Heart left ventricle (tissue), 13 donors: ENCODE data around the gene PRLH.

Experiments
- POLR2A ChIP-seq, 2 donors: fragments of 450-650 bp; IDR thresholded peaks; one replicate each; pipeline ENCODE4 v1.6.1; 2017; ENCODE audit warnings: antibody characterized with exemption in 2 of 2, mild to moderate bottlenecking in 2 of 2, moderate library complexity in 2 of 2
- TF ChIP-seq, protein P1 (sequence below), 12 donors: fragments of 200-600 bp; sonication (generic) in 4 of 12; IDR thresholded peaks; one replicate each; pipeline versions ENCODE4 v1.5.0 to v1.8.0; 2018 to 2022; ENCODE audit warnings: antibody characterized with exemption in 12 of 12, mild to moderate bottlenecking in 5 of 12
- donor health status: ischemic (EF 13 %, LVEDD 7.1; RV severe dilation, severe dysfunction).
- donor health status: DM: no; HTN: yes; CAD: no.
- donor health status: DM: no; HTN: no; CAD: no.
- donor health status: ischemic (EF 25% LVEDD 6.9; RV normal size, moderate dysfunction).
- donor health status: ischemic (EF 25% LVEDD 5.7; RV mildly dilated, moderate dysfunction).
- donor health status: ischemic (EF 35%, LVEDD 5.7; RV mildly dilated, moderate dysfunction).
- donor health status: nonischemic (EF 11% LVEDD 7.7; RV severe dilation, severe dysfunction).
- donor health status: DM: yes; HTN: yes; CAD: no.
- donor health status: PGD.
- donor health status: ischemic (EF 29% LVEDD 5.4; RV normal size, mild dysfunction).
- donor health status: nonischemic (EF 23%, LVEDD 6.1; RV moderate dilation, normal function).

GRCh38 chr2:237541243-237541642 is 25.1 kb upstream of the PRLH start:
- TF ChIP-seq, protein P1, sequence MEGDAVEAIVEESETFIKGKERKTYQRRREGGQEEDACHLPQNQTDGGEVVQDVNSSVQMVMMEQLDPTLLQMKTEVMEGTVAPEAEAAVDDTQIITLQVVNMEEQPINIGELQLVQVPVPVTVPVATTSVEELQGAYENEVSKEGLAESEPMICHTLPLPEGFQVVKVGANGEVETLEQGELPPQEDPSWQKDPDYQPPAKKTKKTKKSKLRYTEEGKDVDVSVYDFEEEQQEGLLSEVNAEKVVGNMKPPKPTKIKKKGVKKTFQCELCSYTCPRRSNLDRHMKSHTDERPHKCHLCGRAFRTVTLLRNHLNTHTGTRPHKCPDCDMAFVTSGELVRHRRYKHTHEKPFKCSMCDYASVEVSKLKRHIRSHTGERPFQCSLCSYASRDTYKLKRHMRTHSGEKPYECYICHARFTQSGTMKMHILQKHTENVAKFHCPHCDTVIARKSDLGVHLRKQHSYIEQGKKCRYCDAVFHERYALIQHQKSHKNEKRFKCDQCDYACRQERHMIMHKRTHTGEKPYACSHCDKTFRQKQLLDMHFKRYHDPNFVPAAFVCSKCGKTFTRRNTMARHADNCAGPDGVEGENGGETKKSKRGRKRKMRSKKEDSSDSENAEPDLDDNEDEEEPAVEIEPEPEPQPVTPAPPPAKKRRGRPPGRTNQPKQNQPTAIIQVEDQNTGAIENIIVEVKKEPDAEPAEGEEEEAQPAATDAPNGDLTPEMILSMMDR (IDR thresholded peaks at IDR 0.05), result no peak
- no peak for TF ChIP-seq POLR2A (IDR thresholded peaks at IDR 0.05)
